ENCODE results near the gene CPA4.

CPA4 gene

GRCh38 chr7:130352194-130353074, 59.5 kb downstream of the CPA4 start:
- H3K27me3 Mint-ChIP-seq, result peaks cover 7% of the 10 kb centered on the region
- H3K27ac Mint-ChIP-seq, result no peak overlapping the region
- no peaks in the 10 kb centered on the region for H3K36me3 Mint-ChIP-seq
- H3K9me3 Mint-ChIP-seq, result no peaks in the 10 kb centered on the region
- peaks cover 3% of the 10 kb centered on the region for H3K4me1 Mint-ChIP-seq
- no peak overlapping the region for H3K4me3 Mint-ChIP-seq
- no peak for DNase-seq
- CTCF ChIA-PET, result interaction anchor here (0.6 kb wide), 1 partner anchor 31 kb away, joined by 3 read pairs; no protein-coding TSS in a partner anchor

GRCh38 chr7:130353196-130353595, 60.2 kb downstream of the CPA4 start:
- Mint-ChIP-seq H3K4me1 (peaks cover 3% of the 10 kb centered on the region), H3K27ac (no peak overlapping the region), H3K4me3 (no peak overlapping the region), H3K27me3 (peaks cover 7% of the 10 kb centered on the region), H3K36me3 (no peaks in the 10 kb centered on the region), H3K9me3 (no peaks in the 10 kb centered on the region)
- CTCF ChIA-PET, result no interaction called here
- DNase-seq, result no peak

GRCh38 chr7:130356121-130356875, 63.3 kb downstream of the CPA4 start:
- Mint-ChIP-seq H3K27ac (no peak overlapping the region), H3K27me3 (peaks cover 4% of the 10 kb centered on the region), H3K4me1 (peaks cover 2% of the 10 kb centered on the region), H3K9me3 (peaks cover 23% of the 10 kb centered on the region), H3K36me3 (no peaks in the 10 kb centered on the region), H3K4me3 (no peak overlapping the region)
- CTCF ChIA-PET, result no interaction called here
- DNase-seq, result no peak

GRCh38 chr7:130356876-130357611, 64.1 kb downstream of the CPA4 start:
- Mint-ChIP-seq H3K36me3 (no peaks in the 10 kb centered on the region), H3K4me3 (no peak overlapping the region), H3K27ac (no peak overlapping the region), H3K27me3 (no peaks in the 10 kb centered on the region), H3K9me3 (peaks cover 23% of the 10 kb centered on the region), H3K4me1 (no peaks in the 10 kb centered on the region)
- no peak for DNase-seq
- CTCF ChIA-PET, result no interaction called here

- no peak overlapping the region for H3K4me3 Mint-ChIP-seq
- H3K9me3 Mint-ChIP-seq, result peaks cover 23% of the 10 kb centered on the region
- H3K27ac Mint-ChIP-seq, result no peak overlapping the region
- no peaks in the 10 kb centered on the region for H3K27me3 Mint-ChIP-seq
- no peak for DNase-seq
- CTCF ChIA-PET, result no interaction called here
- no peaks in the 10 kb centered on the region for H3K36me3 Mint-ChIP-seq
- H3K4me1 Mint-ChIP-seq, result no peaks in the 10 kb centered on the region
These were observed 65.5 kb downstream of the CPA4 start for GRCh38 chr7:130358471-130358870.

GRCh38 chr7:130359276-130359857, 66.4 kb downstream of the CPA4 start:
- peaks cover 23% of the 10 kb centered on the region for H3K9me3 Mint-ChIP-seq
- no peaks in the 10 kb centered on the region for H3K36me3 Mint-ChIP-seq
- no peak overlapping the region for H3K4me3 Mint-ChIP-seq
- DNase-seq, result no peak
- no peak overlapping the region for H3K27ac Mint-ChIP-seq
- H3K27me3 Mint-ChIP-seq, result no peaks in the 10 kb centered on the region
- no peaks in the 10 kb centered on the region for H3K4me1 Mint-ChIP-seq
- CTCF ChIA-PET, result no interaction called here

- no peak overlapping the region for H3K4me3 Mint-ChIP-seq
- H3K4me1 Mint-ChIP-seq, result no peaks in the 10 kb centered on the region
These were observed 67.6 kb downstream of the CPA4 start for GRCh38 chr7:130360518-130360917.

GRCh38 chr7:130361681-130362080, 68.7 kb downstream of the CPA4 start:
- CTCF ChIA-PET, result no interaction called here
- Mint-ChIP-seq H3K27me3 (no peaks in the 10 kb centered on the region), H3K27ac (no peak overlapping the region), H3K36me3 (no peaks in the 10 kb centered on the region), H3K9me3 (peaks cover 23% of the 10 kb centered on the region), H3K4me3 (no peak overlapping the region), H3K4me1 (no peaks in the 10 kb centered on the region)
- DNase-seq, result no peak

More at GRCh38 chr7:130360518-130360917, 67.6 kb downstream of the CPA4 start:
- DNase-seq, result no peak
- H3K9me3 Mint-ChIP-seq, result peaks cover 23% of the 10 kb centered on the region
- no peak overlapping the region for H3K27ac Mint-ChIP-seq
- H3K27me3 Mint-ChIP-seq, result no peaks in the 10 kb centered on the region
- CTCF ChIA-PET, result no interaction called here
- H3K36me3 Mint-ChIP-seq, result no peaks in the 10 kb centered on the region

GRCh38 chr7:130362251-130362816, 69.4 kb downstream of the CPA4 start:
- H3K27ac Mint-ChIP-seq, result no peak overlapping the region
- H3K36me3 Mint-ChIP-seq, result no peaks in the 10 kb centered on the region
- CTCF ChIA-PET, result no interaction called here
- H3K4me1 Mint-ChIP-seq, result peaks cover 5% of the 10 kb centered on the region
- peaks cover 23% of the 10 kb centered on the region for H3K9me3 Mint-ChIP-seq
- no peaks in the 10 kb centered on the region for H3K27me3 Mint-ChIP-seq
- no peak for DNase-seq
- H3K4me3 Mint-ChIP-seq, result no peak overlapping the region

- CTCF ChIA-PET, result no interaction called here
- Mint-ChIP-seq H3K27me3 (no peaks in the 10 kb centered on the region), H3K36me3 (no peaks in the 10 kb centered on the region), H3K4me3 (no peak overlapping the region), H3K9me3 (peaks cover 23% of the 10 kb centered on the region), H3K4me1 (peaks cover 7% of the 10 kb centered on the region), H3K27ac (no peak overlapping the region)
- no peak for DNase-seq
These were observed 70.3 kb downstream of the CPA4 start for GRCh38 chr7:130363026-130363847.

- no peak overlapping the region for H3K27ac Mint-ChIP-seq
These were observed 71.5 kb downstream of the CPA4 start for GRCh38 chr7:130364451-130364850.

GRCh38 chr7:130365088-130365487, 72.1 kb downstream of the CPA4 start:
- Mint-ChIP-seq H3K9me3 (peaks cover 11% of the 10 kb centered on the region), H3K27ac (no peak overlapping the region), H3K4me3 (no peak overlapping the region), H3K27me3 (no peaks in the 10 kb centered on the region), H3K4me1 (peaks cover 13% of the 10 kb centered on the region), H3K36me3 (no peaks in the 10 kb centered on the region)
- no peak for DNase-seq
- CTCF ChIA-PET, result no interaction called here

More at GRCh38 chr7:130364451-130364850, 71.5 kb downstream of the CPA4 start:
- DNase-seq, result no peak
- no peaks in the 10 kb centered on the region for H3K36me3 Mint-ChIP-seq
- H3K4me1 Mint-ChIP-seq, result peaks cover 10% of the 10 kb centered on the region
- CTCF ChIA-PET, result no interaction called here
- H3K9me3 Mint-ChIP-seq, result peaks cover 16% of the 10 kb centered on the region
- H3K4me3 Mint-ChIP-seq, result no peak overlapping the region
- no peaks in the 10 kb centered on the region for H3K27me3 Mint-ChIP-seq

Measured in activated naive CD4-positive, alpha-beta T cell treated with anti-CD3 and anti-CD28 coated beads, Interleukin-2, amount 10 ng/mL, durations not matched to agents 7 days and 5 days (primary cell).